ENCODE data around the gene ADAP1.

ADAP1 gene

GRCh38 chr7:884191-885003, 70.1 kb downstream of the ADAP1 start:
- TF ChIP-seq SPI1 (IDR thresholded peaks at IDR 0.05; ENCODE audit: borderline replicate concordance, low read depth): no peak
- no peak overlapping the region for H3K4me3 ChIP-seq (replicated peaks; ENCODE audit: insufficient read depth, low read length)
- no peak overlapping the region for H3K27ac ChIP-seq (replicated peaks)
- H3K27me3 ChIP-seq (ENCODE audit: insufficient read depth, poor library complexity, severe bottlenecking): no peaks in the 10 kb centered on the region
- no peak for DNase-seq (ENCODE audit: low read depth in 1 of 2, low spot score in 1 of 2)

- Histone ChIP-seq H3K4me3 (replicated peaks; ENCODE audit: insufficient read depth, low read length) (no peak overlapping the region), H3K27ac (replicated peaks) (no peak overlapping the region), H3K27me3 (ENCODE audit: insufficient read depth, poor library complexity, severe bottlenecking) (no peaks in the 10 kb centered on the region)
- TF ChIP-seq GABPA (IDR thresholded peaks at IDR 0.05; ENCODE audit: low read depth) (no peak), REST (IDR thresholded peaks at IDR 0.05; ENCODE audit: insufficient replicate concordance, low read depth) (peak; percentile 22), SPI1 (IDR thresholded peaks at IDR 0.05; ENCODE audit: borderline replicate concordance, low read depth) (peak; percentile 59; the same call in 1 of the 2 replicates)
- TF ChIP-seq, protein P1, sequence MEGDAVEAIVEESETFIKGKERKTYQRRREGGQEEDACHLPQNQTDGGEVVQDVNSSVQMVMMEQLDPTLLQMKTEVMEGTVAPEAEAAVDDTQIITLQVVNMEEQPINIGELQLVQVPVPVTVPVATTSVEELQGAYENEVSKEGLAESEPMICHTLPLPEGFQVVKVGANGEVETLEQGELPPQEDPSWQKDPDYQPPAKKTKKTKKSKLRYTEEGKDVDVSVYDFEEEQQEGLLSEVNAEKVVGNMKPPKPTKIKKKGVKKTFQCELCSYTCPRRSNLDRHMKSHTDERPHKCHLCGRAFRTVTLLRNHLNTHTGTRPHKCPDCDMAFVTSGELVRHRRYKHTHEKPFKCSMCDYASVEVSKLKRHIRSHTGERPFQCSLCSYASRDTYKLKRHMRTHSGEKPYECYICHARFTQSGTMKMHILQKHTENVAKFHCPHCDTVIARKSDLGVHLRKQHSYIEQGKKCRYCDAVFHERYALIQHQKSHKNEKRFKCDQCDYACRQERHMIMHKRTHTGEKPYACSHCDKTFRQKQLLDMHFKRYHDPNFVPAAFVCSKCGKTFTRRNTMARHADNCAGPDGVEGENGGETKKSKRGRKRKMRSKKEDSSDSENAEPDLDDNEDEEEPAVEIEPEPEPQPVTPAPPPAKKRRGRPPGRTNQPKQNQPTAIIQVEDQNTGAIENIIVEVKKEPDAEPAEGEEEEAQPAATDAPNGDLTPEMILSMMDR (IDR thresholded peaks at IDR 0.05; ENCODE audit: insufficient read depth, low read length): no peak
- DNase-seq (ENCODE audit: low read depth in 1 of 2, low spot score in 1 of 2): peak in 1 of 2 experiments; percentile 78
Measured at GRCh38 chr7:883055-884021, 71.1 kb downstream of the ADAP1 start.

GRCh38 chr7:882336-883035, 72.0 kb downstream of the ADAP1 start:
- H3K4me3 ChIP-seq (replicated peaks; ENCODE audit: insufficient read depth, low read length): no peak overlapping the region
- TF ChIP-seq POLR2AphosphoS5 (IDR thresholded peaks at IDR 0.05; ENCODE audit: low read depth): no peak
- DNase-seq (ENCODE audit: low read depth in 1 of 2, low spot score in 1 of 2): no peak
- H3K27ac ChIP-seq (replicated peaks): no peak overlapping the region
- H3K27me3 ChIP-seq (ENCODE audit: insufficient read depth, poor library complexity, severe bottlenecking): no peaks in the 10 kb centered on the region

GRCh38 chr7:881441-882234, 72.8 kb downstream of the ADAP1 start:
- TF ChIP-seq POLR2AphosphoS5 (IDR thresholded peaks at IDR 0.05; ENCODE audit: low read depth) (no peak), SPI1 (IDR thresholded peaks at IDR 0.05; ENCODE audit: borderline replicate concordance, low read depth) (no peak), REST (IDR thresholded peaks at IDR 0.05; ENCODE audit: insufficient replicate concordance, low read depth) (no peak), GABPA (IDR thresholded peaks at IDR 0.05; ENCODE audit: low read depth) (no peak)
- TF ChIP-seq, protein P1 (IDR thresholded peaks at IDR 0.05; ENCODE audit: insufficient read depth, low read length): no peak
- H3K27ac ChIP-seq (replicated peaks): no peak overlapping the region
- no peak for DNase-seq (ENCODE audit: low read depth in 1 of 2, low spot score in 1 of 2)
- H3K27me3 ChIP-seq (ENCODE audit: insufficient read depth, poor library complexity, severe bottlenecking): no peaks in the 10 kb centered on the region
- no peak overlapping the region for H3K4me3 ChIP-seq (replicated peaks; ENCODE audit: insufficient read depth, low read length)
